BJ (cell line): ENCODE measurements around the gene ATP2C1. TPM values are rescaled to one million over a fixed set of nuclear protein-coding genes. Genes with fewer than 3 reads are reported as not detected.

Experiments
- CTCF ChIA-PET: fragments of 350-600 bp; formaldehyde crosslinking; extraction: SDS; loops from one replicate; lab custom pipeline; 2021; ENCODE audit warnings: antibody characterized with exemption, inconsistent platforms; lab: Yijun Ruan, JAX
- POLR2A ChIA-PET: fragments of 300-600 bp; sonication (Branson Sonifier 250); formaldehyde crosslinking; extraction: SDS; loops from one replicate; lab custom pipeline; 2021; ENCODE audit warnings: antibody characterized with exemption; lab: Charles Lee
- DNase-seq: peaks from one replicate; pipeline ENCODE4 v3.0.0-alpha.2; 2011; ENCODE audit warnings: low read depth
- H3K27me3 ChIP-seq: 2 replicates; pipeline ENCODE4 v1.6.0; 2011; ENCODE audit warnings: low read length; ENCODE audit not compliant: control insufficient read depth, insufficient read depth
- H3K36me3 ChIP-seq: 2 replicates; pipeline ENCODE4 v1.5.1; 2011; ENCODE audit warnings: low read length; ENCODE audit not compliant: control insufficient read depth, insufficient read depth
- H3K4me3 ChIP-seq: 2 replicates; pipeline ENCODE4 v1.5.1; 2011; ENCODE audit warnings: low read depth, mild to moderate bottlenecking, control low read depth, low read length
- CTCF ChIP-seq: IDR thresholded peaks from 2 replicates; pipeline ENCODE4 v1.5.1; 2011; ENCODE audit warnings: low read depth, mild to moderate bottlenecking, control low read depth, inconsistent platforms, low read length, moderate library complexity; ENCODE audit not compliant: insufficient read depth
- polyA plus RNA-seq: library from polyadenylated mRNA; depleted of rRNA; stranded (reverse); fragments of >200 nt; gene quantifications from 2 replicates; pipeline ENCODE4 v1.2.3, GENCODE V29; 2011

The ATP2C1 gene
- polyA plus RNA-seq, 1 experiment = 42.9 TPM

DNA sequence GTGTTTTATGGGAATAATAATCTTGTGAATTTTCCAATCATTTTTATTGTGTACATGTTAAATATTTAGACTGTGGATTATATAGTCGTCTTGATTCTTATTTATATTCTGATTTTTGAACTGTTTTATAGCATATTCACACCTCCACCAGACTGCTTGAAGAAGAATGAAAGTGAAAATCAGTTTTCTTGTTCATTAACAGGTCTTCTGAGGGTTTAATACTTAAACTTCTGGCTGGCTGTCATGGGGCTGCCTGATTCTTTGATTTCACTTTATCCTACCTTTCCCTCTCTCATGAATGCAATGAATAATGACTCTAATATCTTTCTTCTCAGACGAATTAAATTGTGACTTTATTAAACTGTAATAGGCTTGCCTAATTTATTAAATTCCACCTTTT lies 56.2 kb downstream of the ATP2C1 start:
- TF ChIP-seq CTCF = no peak
- Histone ChIP-seq H3K4me3 (no peak overlapping the region), H3K36me3 (peaks cover 1% of the 10 kb centered on the region; the same call in 1 of the 2 replicates), H3K27me3 (no peaks in the 10 kb centered on the region)
- no peak for DNase-seq
- POLR2A ChIA-PET = interaction anchor here (0.6 to 0.7 kb wide), 2 partner anchors 11 to 1223 kb away, joined by 3 read pairs; no protein-coding TSS in a partner anchor
- CTCF ChIA-PET = interaction anchor here (2.0 kb wide), 1 partner anchor 57 kb away, joined by 6 read pairs; the partner anchor contains the start of gene ATP2C1

DNA sequence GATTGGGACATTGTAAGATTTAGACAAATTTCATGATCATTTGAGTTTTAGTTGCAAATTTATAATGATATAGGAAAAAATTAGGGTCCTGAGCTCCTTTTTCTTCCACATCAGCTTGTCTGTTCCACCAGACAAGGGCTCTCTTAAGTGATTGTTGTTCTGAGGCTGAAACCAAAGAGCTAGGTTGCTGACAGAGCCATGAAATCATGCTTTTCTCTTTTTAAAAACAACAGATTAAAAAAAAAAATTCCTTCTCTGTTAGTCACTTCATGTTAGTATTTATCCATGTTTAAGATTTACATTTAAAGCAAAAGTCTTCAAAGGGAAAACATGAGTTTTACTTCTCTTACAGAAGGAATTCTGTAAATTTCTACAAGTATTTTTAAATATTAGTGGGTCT lies 56.8 kb downstream of the ATP2C1 start:
- Histone ChIP-seq H3K27me3 (no peaks in the 10 kb centered on the region), H3K36me3 (peaks cover 1% of the 10 kb centered on the region; the same call in 1 of the 2 replicates), H3K4me3 (no peak overlapping the region)
- ChIA-PET CTCF (interaction anchor here (2.0 kb wide), 1 partner anchor 57 kb away, joined by 6 read pairs; the partner anchor contains the start of gene ATP2C1), POLR2A (interaction anchor here (0.6 to 0.7 kb wide), 3 partner anchors 11 to 1222 kb away, joined by 3 read pairs; no protein-coding TSS in a partner anchor)
- no peak for TF ChIP-seq CTCF
- DNase-seq = no peak

DNA sequence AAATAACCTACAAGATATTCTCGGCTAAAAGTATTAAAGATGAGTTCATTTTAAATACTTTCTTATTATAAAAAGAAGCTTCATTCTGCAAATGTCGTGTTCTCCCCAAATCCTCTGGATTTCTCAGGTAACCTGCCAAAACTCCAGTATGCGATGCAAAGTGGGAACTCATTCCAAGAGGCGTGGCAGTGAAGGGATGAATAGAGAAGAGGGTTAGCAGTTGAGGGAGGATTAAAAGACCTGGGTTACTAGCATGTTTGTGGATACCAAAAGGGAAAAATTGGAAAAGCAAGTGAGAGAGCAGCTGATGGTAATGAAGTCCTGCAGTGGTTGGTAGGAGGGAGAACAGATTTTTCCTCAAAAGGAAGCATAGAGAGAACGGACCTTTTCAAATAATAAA lies 61.6 kb downstream of the ATP2C1 start:
- CTCF ChIA-PET = no interaction called here
- no peak overlapping the region for H3K4me3 ChIP-seq
- no peak for DNase-seq
- POLR2A ChIA-PET = no interaction called here
- no peak for TF ChIP-seq CTCF
- H3K36me3 ChIP-seq = no peaks in the 10 kb centered on the region
- H3K27me3 ChIP-seq = no peaks in the 10 kb centered on the region

DNA sequence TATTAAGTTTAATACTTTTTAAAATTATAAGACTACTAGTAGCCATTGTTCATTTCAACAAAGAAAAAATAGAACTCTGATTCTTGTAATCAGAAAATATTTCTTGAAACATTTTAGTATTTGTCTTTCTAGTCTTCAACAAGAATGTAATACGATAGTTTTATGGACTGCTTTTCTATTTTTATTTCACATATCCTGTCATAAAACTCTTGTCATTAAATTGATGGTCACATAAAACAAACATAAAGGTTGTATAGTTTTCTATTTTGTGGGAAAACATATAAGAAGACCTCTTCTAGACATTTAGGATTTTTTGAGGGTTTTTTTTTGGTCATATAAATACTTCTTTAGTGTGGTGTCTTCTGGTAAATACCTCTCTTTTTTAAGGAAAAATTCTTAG lies 62.4 kb downstream of the ATP2C1 start:
- Histone ChIP-seq H3K36me3 (no peaks in the 10 kb centered on the region), H3K4me3 (no peak overlapping the region), H3K27me3 (no peaks in the 10 kb centered on the region)
- ChIA-PET CTCF (no interaction called here), POLR2A (no interaction called here)
- DNase-seq = no peak
- no peak for TF ChIP-seq CTCF

DNA sequence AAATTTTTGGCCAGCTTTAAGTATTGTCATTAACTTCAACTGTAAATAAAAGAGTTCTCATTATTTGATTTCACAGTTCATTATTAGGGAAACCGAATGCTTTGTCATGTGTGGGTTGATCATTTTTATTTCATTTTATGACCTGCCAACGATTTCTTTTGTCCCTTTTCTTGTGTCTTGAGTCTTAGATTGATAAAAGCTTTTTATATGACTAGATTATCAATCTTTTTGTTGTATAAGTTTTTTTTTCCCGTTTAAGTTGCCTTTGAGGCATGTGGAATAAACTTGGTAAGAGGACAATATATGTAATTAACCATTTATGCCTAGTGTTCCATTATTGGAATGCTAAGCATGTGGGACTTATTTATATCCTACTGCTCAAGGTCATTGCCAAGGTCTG lies 62.8 kb downstream of the ATP2C1 start:
- CTCF ChIA-PET = no interaction called here

More for the DNA sequence above, 62.8 kb downstream of the ATP2C1 start:
- POLR2A ChIA-PET = no interaction called here
- H3K27me3 ChIP-seq = no peaks in the 10 kb centered on the region
- no peaks in the 10 kb centered on the region for H3K36me3 ChIP-seq
- no peak for DNase-seq
- no peak for TF ChIP-seq CTCF
- H3K4me3 ChIP-seq = no peak overlapping the region
